AG04450 (cell line): ENCODE measurements around the gene G0S2. TPM values are rescaled to one million over a fixed set of nuclear protein-coding genes. Genes with fewer than 3 reads are reported as not detected.

ENCODE experiments used
- CTCF ChIA-PET: fragments of 300-600, 350-600 bp; formaldehyde crosslinking; extraction: SDS; loops from one replicate; lab custom pipeline; 2022; ENCODE audit warnings: antibody characterized with exemption, inconsistent platforms; lab: Charles Lee
- POLR2A ChIA-PET: fragments of 350-600 bp; formaldehyde crosslinking; extraction: SDS; loops from one replicate; lab custom pipeline; 2021; ENCODE audit warnings: antibody characterized with exemption, inconsistent platforms; lab: Yijun Ruan, JAX
- DNase-seq: peaks from one replicate; pipeline ENCODE4 v3.0.0-alpha.2; 2011; ENCODE audit warnings: low read depth, low spot score
- H3K27ac ChIP-seq: one replicate; pipeline ENCODE4 v1.5.1; 2012; ENCODE audit warnings: low read depth, low read length, control low read depth
- H3K27me3 ChIP-seq: one replicate; pipeline ENCODE4 v1.6.0; 2012; ENCODE audit warnings: low read length; ENCODE audit not compliant: control insufficient read depth, insufficient read depth
- H3K4me3 ChIP-seq: 2 replicates; pipeline ENCODE4 v1.5.1; 2011; ENCODE audit warnings: mild to moderate bottlenecking, low read depth, low read length, control low read depth
- H3K9me3 ChIP-seq: 2 replicates; pipeline ENCODE4 v1.5.1; 2012; ENCODE audit warnings: low read length; ENCODE audit not compliant: control insufficient read depth, insufficient read depth
- CTCF ChIP-seq: IDR thresholded peaks from 2 replicates; pipeline ENCODE4 v1.5.1; 2011; ENCODE audit warnings: low read depth, low read length, control low read depth, inconsistent platforms
- polyA plus RNA-seq: library from polyadenylated mRNA; depleted of rRNA; stranded (reverse); fragments of >200 nt; gene quantifications from 2 replicates; pipeline ENCODE4 v1.2.3, GENCODE V29; 2011

G0S2 gene
- polyA plus RNA-seq, 1 experiment, result 3.5 TPM

- Histone ChIP-seq H3K4me3 (no peak overlapping the region), H3K27ac (no peak overlapping the region), H3K9me3 (no peaks in the 10 kb centered on the region; the same call in 1 of the 2 replicates), H3K27me3 (no peaks in the 10 kb centered on the region)
- DNase-seq, result no peak
- TF ChIP-seq CTCF, result no peak
- POLR2A ChIA-PET, result no interaction called here
- CTCF ChIA-PET, result interaction anchor here (0.7 to 1.3 kb wide), 6 partner anchors 15 to 389 kb away, joined by 3 to 4 read pairs (median 3); no protein-coding TSS in a partner anchor
Observed at GRCh38 chr1:209673631-209674417, 1.4 kb upstream of the G0S2 start.

GRCh38 chr1:209675565-209676154 is 448 bp downstream of the G0S2 start:
- no peak for TF ChIP-seq CTCF
- H3K27me3 ChIP-seq, result no peaks in the 10 kb centered on the region
- H3K9me3 ChIP-seq, result no peaks in the 10 kb centered on the region; the same call in 1 of the 2 replicates
- no peak overlapping the region for H3K27ac ChIP-seq
- ChIA-PET POLR2A (interaction anchor here (0.6 to 1.2 kb wide), 3 partner anchors 17 to 132 kb away, joined by 3 to 5 read pairs (median 3); partner anchors contain the start of gene LAMB3), CTCF (interaction anchor here (0.6 to 1.3 kb wide), 2 partner anchors 19 to 109 kb away, joined by 3 to 4 read pairs; no protein-coding TSS in a partner anchor)
- H3K4me3 ChIP-seq, result peak overlapping the region; percentile 61
- DNase-seq, result no peak

GRCh38 chr1:209678981-209679539 is 3.8 kb downstream of the G0S2 start:
- CTCF ChIA-PET, result no interaction called here

GRCh38 chr1:209685821-209686220 is 10.6 kb downstream of the G0S2 start:
- H3K9me3 ChIP-seq, result no peaks in the 10 kb centered on the region
- H3K4me3 ChIP-seq, result no peak overlapping the region
- H3K27me3 ChIP-seq, result no peaks in the 10 kb centered on the region
- no peak overlapping the region for H3K27ac ChIP-seq
- ChIA-PET CTCF (interaction anchor here (1.5 kb wide), 1 partner anchor 118 kb away, joined by 4 read pairs; no protein-coding TSS in a partner anchor), POLR2A (no interaction called here)
- no peak for DNase-seq
- TF ChIP-seq CTCF, result no peak

More at GRCh38 chr1:209678981-209679539, 3.8 kb downstream of the G0S2 start:
- Histone ChIP-seq H3K4me3 (no peak overlapping the region), H3K27ac (no peak overlapping the region), H3K9me3 (no peaks in the 10 kb centered on the region; the same call in 1 of the 2 replicates), H3K27me3 (no peaks in the 10 kb centered on the region)
- POLR2A ChIA-PET, result no interaction called here
- TF ChIP-seq CTCF, result no peak
- no peak for DNase-seq
